ELF-1 (cell line): Measurements from ENCODE around the gene ZCCHC7.
"Not testable (repeated sequence)": the region's sequence is repeated elsewhere in the genome, so short reads cannot be mapped to it uniquely, and the experiment has no call there.

Source experiments
- DNase-seq: peaks from one replicate; pipeline ENCODE4 v3.0.0-alpha.2; 2016; ENCODE audit warnings: low read depth, low spot score

ZCCHC7 gene

DNA sequence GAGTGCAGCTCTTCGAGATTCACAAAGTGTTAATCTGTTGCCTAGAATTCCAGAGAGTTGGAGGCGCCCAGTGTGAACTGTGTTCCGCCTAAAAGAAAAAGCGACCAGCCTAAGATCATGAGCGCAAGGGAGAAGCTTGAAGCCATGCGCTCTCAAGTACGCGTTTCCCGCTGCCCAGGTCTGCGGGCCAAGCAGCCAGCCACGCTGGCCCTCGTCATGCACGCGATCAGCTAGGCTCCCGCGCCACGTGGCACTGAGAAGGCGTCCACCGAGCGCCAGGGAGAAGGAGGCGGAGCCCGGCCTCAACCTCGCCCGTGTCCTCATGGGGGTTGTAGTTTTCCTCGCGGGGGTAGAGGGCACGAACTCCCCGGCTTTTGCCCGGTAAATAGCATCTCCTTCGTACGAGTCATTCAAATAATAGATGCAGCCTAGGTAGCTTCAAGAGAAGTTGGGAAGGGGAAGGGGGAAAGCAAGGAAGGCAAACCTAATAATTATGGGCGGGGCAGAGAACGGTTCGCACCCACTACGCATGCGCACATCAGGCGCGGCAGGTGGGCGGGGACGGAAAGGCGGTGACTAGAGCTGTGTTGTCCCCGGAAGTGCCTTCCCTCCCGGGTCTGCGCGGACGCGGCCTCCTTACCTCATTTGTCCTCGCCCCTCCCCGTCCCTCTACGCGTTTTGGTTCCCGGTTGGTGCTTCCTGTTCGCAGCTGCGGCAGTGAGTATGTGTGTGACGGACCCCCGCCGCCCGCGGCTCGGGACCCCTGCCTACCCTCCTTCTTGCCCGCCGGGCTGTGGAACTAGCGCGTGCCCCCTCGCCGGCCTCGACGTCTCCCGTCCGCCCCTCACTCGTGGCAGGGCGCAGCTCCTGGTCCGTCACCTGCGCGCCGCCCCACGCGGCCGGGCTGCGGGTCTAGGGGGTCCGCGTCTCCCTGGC, at the start of gene ZCCHC7:
ZCCHC7 (plus strand) TSS at position 668 of the 936 bp plus-strand sequence.
- DNase-seq: peak; percentile 98

- DNase-seq: not testable (repeated sequence)
Measured at GRCh38 chr9:37074790-37075189, 45.6 kb upstream of the ZCCHC7 start.

DNA sequence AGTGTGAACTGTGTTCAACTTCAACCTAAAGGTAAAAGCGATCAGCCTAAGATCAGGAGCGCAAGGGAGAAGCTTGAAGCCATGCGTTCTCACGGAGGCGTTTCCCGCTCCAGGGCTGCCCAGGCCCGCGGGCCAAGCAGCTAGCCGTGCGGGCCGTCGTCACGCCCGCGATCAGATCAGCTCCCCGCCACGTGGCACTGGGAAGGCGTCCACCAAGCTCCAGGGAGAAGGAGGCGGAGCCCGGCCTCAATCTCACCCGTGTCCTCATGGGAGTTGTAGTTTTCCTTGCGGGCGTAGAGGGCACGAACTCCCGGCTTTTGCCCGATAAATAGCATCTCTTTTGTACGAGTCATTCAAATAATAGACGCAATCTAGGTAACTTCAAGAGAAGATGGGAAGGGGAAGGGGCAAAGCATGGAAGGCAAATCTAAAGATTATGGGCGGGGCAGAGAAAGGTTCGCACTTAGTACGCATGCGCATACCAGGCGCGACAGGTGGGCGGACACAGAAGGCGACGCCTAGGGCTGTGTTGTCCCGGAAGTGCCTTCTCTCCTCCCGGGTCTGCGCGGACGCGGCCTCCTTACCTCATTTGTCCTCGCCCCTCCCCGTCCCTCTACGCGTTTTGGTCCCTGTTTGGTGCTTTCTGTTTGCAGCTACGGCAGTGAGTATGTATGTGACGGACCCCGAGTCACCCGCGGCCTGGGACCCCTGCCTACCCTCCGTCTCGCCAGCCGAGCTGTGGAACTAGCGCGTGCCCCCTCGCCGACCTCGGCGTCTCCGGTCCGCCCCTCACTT, 40.8 kb upstream of the ZCCHC7 start:
- DNase-seq: peak; percentile 97

DNA sequence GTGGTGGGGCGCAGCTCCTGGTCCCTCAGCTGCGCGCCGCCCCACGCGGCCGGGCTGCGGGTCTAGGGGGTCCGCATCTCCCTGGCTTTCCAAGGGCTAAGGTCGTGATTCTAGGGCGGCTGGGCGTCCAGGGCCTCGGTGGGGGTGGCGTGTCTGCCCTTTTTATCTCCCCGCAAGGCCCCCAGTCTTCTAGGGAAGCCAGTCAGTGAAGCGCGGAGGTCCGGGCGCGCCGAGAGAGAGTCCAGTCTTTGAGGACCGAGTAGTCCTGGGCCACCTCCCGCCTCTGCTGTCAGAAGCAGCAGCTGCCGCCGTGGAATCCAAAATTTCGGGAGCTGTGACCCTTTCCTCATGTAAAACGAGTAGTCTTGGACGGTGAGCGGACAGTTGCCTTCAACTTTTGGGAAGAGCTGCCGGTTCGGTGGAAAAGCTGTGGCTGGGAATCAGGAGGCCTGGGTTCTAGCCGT, 40.2 kb upstream of the ZCCHC7 start:
- not testable (repeated sequence) for DNase-seq

DNA sequence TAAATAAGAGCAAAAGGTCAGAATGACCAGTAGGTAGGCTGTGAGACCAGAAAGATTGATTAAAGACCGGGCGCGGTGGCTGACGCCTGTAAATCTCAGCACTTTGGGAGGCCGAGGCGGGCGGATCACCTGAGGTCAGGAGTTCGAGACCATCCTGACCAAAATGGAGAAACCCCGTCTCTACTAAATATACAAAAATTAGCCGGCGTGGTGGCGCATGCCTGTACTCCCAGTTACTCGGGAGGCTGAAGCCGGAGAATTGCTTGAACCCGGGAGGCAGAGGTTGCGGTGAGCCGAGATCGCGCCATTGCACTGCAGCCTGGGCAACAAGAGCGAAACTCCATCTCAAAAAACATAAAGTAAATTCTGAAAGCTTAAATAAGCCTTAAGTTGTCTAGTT, 38.9 kb upstream of the ZCCHC7 start:
- not testable (repeated sequence) for DNase-seq

- DNase-seq: no peak
Measured at GRCh38 chr9:37082214-37082765, 38.1 kb upstream of the ZCCHC7 start.

DNA sequence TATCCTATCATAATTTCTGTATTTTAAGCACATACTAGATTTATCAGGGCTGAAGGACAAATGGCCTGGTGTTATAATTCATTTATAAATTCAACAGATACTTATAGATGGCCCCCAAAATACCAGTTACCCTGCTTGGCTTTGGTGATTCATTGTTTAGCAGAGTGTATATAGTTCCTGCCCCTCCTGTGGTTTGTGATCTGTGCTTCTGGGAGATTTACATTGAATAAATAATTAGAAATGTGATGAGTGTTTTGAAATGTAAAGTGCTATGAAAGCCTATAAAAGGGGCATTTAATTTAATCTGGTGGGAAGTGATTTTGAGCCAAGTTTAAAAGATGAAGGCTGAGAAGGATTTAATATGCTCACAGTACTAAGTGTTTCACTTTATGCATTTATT, 36.7 kb upstream of the ZCCHC7 start:
- DNase-seq: no peak

DNA sequence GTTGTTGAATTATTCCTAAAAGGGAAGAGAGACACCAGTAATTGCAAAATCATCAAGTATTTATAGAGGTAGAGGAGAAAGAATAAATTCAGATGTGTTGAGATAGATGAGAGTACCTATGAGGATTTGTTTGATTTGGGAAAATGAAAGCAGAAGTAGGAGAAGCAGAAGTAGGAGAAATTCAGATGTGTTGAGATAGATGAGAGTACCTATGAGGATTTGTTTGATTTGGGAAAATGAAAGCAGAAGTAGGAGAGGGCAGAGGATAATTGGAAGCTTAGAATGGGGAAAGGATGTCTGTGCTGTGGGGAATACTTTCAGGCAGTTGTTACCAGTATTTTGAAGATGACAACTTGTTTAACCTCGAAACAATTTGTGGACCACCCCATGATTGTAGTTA, 35.1 kb upstream of the ZCCHC7 start:
- no peak for DNase-seq

- not testable (repeated sequence) for DNase-seq
Measured at GRCh38 chr9:37092714-37093295, 27.6 kb upstream of the ZCCHC7 start.

DNA sequence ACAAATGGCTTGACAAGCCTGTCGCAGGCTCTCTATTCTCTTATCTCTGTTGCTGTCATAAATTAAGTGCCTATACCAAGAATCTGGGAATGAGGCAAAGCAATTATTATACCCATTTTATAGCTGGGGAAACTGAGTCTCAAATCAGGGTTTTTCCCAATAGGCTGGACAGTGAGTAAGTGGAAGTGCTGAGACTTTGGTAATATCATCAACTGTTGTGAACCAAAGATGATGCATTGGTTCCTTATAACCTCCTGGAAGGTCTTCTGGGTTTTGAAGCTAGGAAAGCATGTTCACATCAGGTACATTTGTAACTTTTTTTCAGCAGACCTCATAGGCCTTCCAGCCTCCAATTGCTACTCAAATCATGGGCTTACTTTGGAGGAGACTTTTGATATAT, 25.6 kb upstream of the ZCCHC7 start:
- no peak for DNase-seq

- no peak for DNase-seq
Measured at GRCh38 chr9:37096628-37097027, 23.7 kb upstream of the ZCCHC7 start.

- DNase-seq: no peak
Measured at GRCh38 chr9:37097294-37097693, 23.1 kb upstream of the ZCCHC7 start.

- DNase-seq: no peak
Measured at GRCh38 chr9:37100327-37100726, 20.0 kb upstream of the ZCCHC7 start.

GRCh38 chr9:37100741-37101140, 19.6 kb upstream of the ZCCHC7 start:
- DNase-seq: no peak

DNA sequence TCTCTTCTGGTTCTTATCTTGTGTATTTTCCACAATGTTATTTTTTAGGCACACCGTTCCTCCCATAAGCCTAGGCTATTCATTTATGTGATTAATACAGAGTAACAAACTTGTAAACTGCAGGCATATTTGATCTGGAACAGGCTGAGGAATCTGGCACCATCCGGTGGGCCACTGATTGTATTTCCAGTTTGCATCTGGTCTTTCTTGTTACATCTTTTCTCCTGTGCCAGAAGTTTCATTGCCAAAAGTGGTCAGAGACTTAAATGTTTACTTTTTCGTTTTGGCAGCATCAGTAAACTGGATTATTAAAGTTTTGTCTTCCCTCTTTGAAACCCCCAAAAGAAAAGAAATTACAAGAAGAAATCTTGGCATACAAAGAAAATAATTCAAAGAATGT, 17.9 kb upstream of the ZCCHC7 start:
- DNase-seq: no peak

- peak; percentile 18 for DNase-seq
Measured at GRCh38 chr9:37104183-37104889, 16.0 kb upstream of the ZCCHC7 start.

DNA sequence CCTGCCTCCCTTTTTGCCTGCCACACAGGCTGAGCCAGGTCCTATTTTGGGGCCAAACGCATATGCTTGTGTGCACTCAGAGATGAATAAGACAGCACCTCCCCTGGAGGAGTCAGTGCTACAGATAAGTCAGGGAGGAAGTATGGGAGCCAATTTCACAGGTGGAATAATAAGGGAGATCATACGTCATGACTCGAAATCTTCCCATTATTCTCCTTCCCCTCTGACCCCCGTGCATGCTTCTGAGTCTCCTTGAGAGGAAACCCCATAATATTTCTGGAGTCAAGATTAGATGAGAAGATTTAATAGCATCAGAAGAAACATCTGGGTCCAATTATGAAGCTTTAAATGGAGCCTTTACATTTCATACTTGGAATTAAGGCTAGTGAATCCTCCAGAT, 15.1 kb upstream of the ZCCHC7 start:
- DNase-seq: no peak

- DNase-seq: no peak
Measured at GRCh38 chr9:37107701-37108100, 12.7 kb upstream of the ZCCHC7 start.

DNA sequence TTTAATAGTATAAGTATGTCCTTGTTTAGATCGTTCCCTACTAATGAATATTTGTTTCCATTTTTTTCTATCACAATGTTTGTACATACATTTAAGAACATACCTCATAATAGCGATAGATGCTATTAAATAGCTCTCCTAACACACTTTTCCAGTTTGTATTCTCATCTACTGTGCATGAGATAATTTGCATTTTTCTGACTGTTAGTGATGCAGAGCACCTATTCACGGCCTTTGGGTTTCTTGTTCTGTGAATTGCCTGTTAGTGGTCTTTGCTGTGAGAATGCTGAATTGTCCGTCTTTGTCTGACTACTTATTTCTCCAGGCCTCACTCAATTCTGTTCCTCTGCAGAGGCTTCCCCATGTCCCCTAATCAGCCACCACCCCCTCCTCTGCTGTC, 5.9 kb upstream of the ZCCHC7 start:
- not testable (repeated sequence) for DNase-seq

GRCh38 chr9:37117956-37118355, 2.4 kb upstream of the ZCCHC7 start:
- DNase-seq: no peak

- no peak for DNase-seq
Measured at GRCh38 chr9:37119360-37119759, 1.0 kb upstream of the ZCCHC7 start.
